GM18526 (cell line): ENCODE results near the gene CPXM1.

Source experiments
- POLR2A ChIP-seq: IDR thresholded peaks from 3 replicates; pipeline ENCODE4 v1.6.1; 2011; ENCODE audit not compliant: insufficient read length; ENCODE audit errors: extremely low read depth

CPXM1 gene

GRCh38 chr20:2796011-2796660 lies 4.3 kb downstream of the CPXM1 start:
- no peak for TF ChIP-seq POLR2A

GRCh38 chr20:2795451-2795850 lies 5.0 kb downstream of the CPXM1 start:
- TF ChIP-seq POLR2A = no peak

GRCh38 chr20:2794866-2795447 lies 5.5 kb downstream of the CPXM1 start:
- TF ChIP-seq POLR2A = no peak

GRCh38 chr20:2794202-2794748 lies 6.2 kb downstream of the CPXM1 start:
- TF ChIP-seq POLR2A = no peak

GRCh38 chr20:2793471-2793870 lies 7.0 kb downstream of the CPXM1 start:
- TF ChIP-seq POLR2A = no peak

GRCh38 chr20:2783908-2784566 lies 16.4 kb downstream of the CPXM1 start:
- no peak for TF ChIP-seq POLR2A

- no peak for TF ChIP-seq POLR2A
Measured at GRCh38 chr20:2780948-2781347, 19.5 kb downstream of the CPXM1 start.

- TF ChIP-seq POLR2A = no peak
Measured at GRCh38 chr20:2778602-2779321, 21.7 kb downstream of the CPXM1 start.

- no peak for TF ChIP-seq POLR2A
Measured at GRCh38 chr20:2775139-2775538, 25.3 kb downstream of the CPXM1 start.

- TF ChIP-seq POLR2A = no peak
Measured at GRCh38 chr20:2773812-2774211, 26.6 kb downstream of the CPXM1 start.

GRCh38 chr20:2771631-2772080 lies 28.8 kb downstream of the CPXM1 start:
- TF ChIP-seq POLR2A = no peak

GRCh38 chr20:2768632-2769015 lies 31.8 kb downstream of the CPXM1 start:
- TF ChIP-seq POLR2A = no peak

- no peak for TF ChIP-seq POLR2A
Measured at GRCh38 chr20:2767768-2768631, 32.4 kb downstream of the CPXM1 start.

- no peak for TF ChIP-seq POLR2A
Measured at GRCh38 chr20:2763186-2763585, 37.2 kb downstream of the CPXM1 start.
